Tibial artery (tissue), 4 donors: ENCODE results near the gene HOXA3.

ENCODE experiments used
- DNase-seq, 2 donors: peaks; one replicate each; pipeline ENCODE4 v3.0.0-alpha.2; 2019
- H3K27ac ChIP-seq, 2 donors: fragments of 200-600 bp; sonication (generic) in 1 of 2; 1 replicate in 1 of 2; 2 replicates in 1 of 2; pipeline ENCODE4 v1.5.1; 2018 to 2019; ENCODE audit warnings: mild to moderate bottlenecking in 1 of 2
- H3K27me3 ChIP-seq, 2 donors: fragments of 200-600 bp; sonication (generic) in 1 of 2; one replicate each; pipeline versions ENCODE4 v1.5.1 to v1.6.0; 2016 to 2019
- H3K36me3 ChIP-seq, 3 donors: fragments of 200-600 bp; sonication (generic) in 2 of 3; one replicate each; pipeline ENCODE4 v1.5.1; 2016 to 2019; ENCODE audit warnings: mild to moderate bottlenecking in 2 of 3
- H3K4me1 ChIP-seq, 4 donors: fragments of 200-600 bp; sonication (generic) in 2 of 4; 1 replicate in 3 of 4; 2 replicates in 1 of 4; pipeline ENCODE4 v1.5.1; 2016 to 2019
- H3K4me3 ChIP-seq, 2 donors: fragments of 200-600 bp; sonication (generic) in 1 of 2; 1 replicate in 1 of 2; 2 replicates in 1 of 2; pipeline ENCODE4 v1.5.1; 2018 to 2019; ENCODE audit warnings: mild to moderate bottlenecking in 2 of 2
- H3K9me3 ChIP-seq, 3 donors: fragments of 200-600 bp; sonication (generic) in 1 of 3; one replicate each; pipeline ENCODE4 v1.5.1; 2016 to 2019
- intact Hi-C: fragments of 100-400 bp; cut with DNase I; formaldehyde crosslinking; loops from one replicate; pipeline ENCODE4 v1.15.0; 2023; ENCODE audit warnings: low total_unique reads
- TF ChIP-seq, protein P1 (sequence below), 2 experiments: fragments of 200-600 bp in 1 of 2; fragments of 450-650 bp in 1 of 2; IDR thresholded peaks; one replicate each; pipeline ENCODE4 v1.5.1; 2017 to 2019; ENCODE audit warnings: antibody characterized with exemption in 2 of 2, mild to moderate bottlenecking in 1 of 2, moderate library complexity in 1 of 2

HOXA3 gene

DNA sequence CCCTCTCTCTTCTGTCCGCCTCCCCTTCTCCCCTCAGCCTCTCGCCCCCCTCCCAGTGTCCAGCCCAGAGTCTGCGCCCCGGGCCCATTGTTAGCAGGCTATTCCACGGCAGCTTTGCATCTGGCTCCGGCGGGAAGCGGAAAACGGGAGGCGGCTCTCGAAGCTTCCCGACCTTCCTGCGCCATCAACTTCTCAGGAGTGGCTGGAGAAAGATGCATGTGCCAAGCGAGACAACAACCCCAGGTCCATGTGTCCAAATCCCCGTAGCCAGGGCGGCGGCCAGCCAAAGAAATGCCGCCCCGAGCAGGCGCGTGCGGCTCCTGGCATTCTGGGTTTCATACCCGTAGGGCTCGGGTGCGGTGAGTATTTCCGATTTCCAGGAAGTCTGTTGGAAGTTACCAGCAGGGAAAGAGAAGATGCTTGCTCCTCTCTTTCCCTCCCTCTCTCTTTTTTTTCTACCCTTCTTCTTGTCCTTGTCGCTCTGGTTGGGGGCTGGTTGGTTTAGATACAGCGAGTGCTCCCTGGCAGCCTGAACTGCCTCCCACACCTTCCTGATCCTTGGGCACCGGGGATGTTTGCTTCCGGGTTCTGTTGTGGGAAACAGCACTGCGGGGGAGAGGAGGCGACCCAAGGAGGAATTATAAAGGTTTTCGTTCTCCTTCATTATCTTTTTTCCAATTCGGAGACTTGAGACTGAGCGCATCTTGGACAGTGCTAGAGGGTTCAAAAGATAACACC lies 48.7 kb downstream of the HOXA3 start:
- intact Hi-C loops = no loop called here
- Histone ChIP-seq H3K27me3 (no peaks in the 10 kb centered on the region), H3K36me3 (peaks cover 0 to 9% (median 0%) of the 10 kb centered on the region in 3 donors), H3K4me1 (peaks cover 0 to 17% (median 8%) of the 10 kb centered on the region in 4 donors), H3K4me3 (peak overlapping the region in 1 of 2 donors; percentile 8), H3K9me3 (no peaks in the 10 kb centered on the region), H3K27ac (no peak overlapping the region)
- TF ChIP-seq, protein P1, sequence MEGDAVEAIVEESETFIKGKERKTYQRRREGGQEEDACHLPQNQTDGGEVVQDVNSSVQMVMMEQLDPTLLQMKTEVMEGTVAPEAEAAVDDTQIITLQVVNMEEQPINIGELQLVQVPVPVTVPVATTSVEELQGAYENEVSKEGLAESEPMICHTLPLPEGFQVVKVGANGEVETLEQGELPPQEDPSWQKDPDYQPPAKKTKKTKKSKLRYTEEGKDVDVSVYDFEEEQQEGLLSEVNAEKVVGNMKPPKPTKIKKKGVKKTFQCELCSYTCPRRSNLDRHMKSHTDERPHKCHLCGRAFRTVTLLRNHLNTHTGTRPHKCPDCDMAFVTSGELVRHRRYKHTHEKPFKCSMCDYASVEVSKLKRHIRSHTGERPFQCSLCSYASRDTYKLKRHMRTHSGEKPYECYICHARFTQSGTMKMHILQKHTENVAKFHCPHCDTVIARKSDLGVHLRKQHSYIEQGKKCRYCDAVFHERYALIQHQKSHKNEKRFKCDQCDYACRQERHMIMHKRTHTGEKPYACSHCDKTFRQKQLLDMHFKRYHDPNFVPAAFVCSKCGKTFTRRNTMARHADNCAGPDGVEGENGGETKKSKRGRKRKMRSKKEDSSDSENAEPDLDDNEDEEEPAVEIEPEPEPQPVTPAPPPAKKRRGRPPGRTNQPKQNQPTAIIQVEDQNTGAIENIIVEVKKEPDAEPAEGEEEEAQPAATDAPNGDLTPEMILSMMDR (IDR thresholded peaks at IDR 0.05) = no peak
- no peak for DNase-seq

DNA sequence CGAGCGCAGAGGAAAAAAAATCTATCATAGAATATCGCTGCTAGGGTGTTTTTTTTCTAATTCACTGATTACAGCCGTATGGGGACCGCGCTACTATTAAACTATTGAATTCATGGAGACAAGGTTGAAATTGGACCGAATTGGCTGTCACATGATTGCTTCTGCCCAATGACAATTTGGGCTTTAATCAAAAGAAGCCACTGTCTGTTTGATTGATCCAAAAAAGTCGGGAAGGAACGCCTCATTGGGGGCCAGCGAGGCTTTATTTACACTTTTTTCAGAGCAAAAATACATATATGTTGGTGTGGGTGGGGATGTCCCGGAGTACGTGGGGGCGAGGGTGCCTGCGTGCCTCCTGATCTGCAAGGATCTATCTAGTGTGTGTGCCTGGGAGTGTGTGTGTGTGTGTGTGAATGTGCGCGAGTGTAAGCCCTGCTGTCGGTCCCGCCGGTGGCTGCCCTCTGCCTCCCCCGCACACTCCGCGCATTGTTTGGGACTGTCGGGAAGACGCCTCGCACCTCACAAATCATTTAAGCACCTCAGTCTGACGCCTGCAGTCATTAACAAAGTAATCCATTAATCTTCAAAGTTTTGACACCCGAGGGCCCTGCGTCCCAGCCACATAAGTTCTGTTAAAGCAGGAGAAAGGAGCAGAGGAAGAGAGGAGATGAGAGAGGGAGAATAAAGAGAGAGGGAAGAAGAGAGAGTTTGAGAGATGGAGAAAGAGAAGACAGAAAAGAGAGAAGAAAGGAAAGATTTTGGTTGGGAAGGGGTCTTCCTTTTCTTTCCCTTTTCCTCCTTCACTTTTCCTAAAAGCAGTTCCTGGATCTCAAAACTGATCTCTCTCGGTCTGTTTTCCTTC lies 49.6 kb downstream of the HOXA3 start, which contains the start of gene HOXA2:
Gene HOXA2, minus strand, starts transcription at position 103 of the 862 bp plus-strand sequence. CDS start 183 bp downstream, outside the sequence.
- intact Hi-C loops = no loop called here
- H3K27me3 ChIP-seq = no peaks in the 10 kb centered on the region
- DNase-seq = no peak
- no peaks in the 10 kb centered on the region for H3K9me3 ChIP-seq
- H3K27ac ChIP-seq = no peak within 1 kb of the TSS
- peaks cover 0 to 26% (median 15%) of the 10 kb centered on the region in 4 donors for H3K4me1 ChIP-seq
- TF ChIP-seq, protein P1 (IDR thresholded peaks at IDR 0.05) = no peak
- H3K4me3 ChIP-seq = peak within 1 kb of the TSS in 1 of 2 donors; percentile 19
- H3K36me3 ChIP-seq = peaks cover 0 to 2% (median 0%) of the 10 kb centered on the region in 3 donors

DNA sequence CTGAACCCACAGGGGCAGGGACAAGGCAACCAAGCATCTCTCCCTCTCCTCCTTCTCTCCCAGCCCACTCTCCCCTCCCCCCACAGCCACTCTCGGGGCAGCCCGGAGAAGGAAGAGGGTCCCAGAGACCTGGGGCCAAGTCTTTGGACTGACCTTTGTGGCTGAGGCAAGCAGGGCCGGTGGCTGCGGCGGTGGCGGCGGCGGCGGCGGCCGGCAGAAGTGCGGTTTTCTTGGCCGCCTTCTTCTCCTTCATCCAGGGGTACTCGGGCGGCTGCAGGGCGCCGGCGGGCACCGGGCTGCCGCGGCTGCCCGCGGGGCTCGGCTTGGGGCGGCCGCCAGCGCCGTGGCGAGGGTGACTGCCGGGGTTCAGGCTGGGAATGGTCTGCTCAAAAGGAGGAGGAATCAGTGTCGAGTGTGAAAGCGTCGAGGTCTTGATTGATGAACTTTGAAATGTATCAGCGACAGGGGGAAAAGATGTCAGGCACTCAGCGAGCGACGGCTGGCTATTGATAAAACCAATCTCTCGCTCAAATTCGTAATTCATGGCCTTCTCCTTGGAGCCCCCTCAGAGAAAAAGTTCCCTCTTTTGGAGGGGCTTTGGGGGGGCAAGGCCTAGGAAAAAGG lies 50.3 kb downstream of the HOXA3 start:
- TF ChIP-seq, protein P1 (IDR thresholded peaks at IDR 0.05) = no peak
- DNase-seq = no peak
- intact Hi-C loops = no loop called here
- H3K4me1 ChIP-seq = peaks cover 0 to 33% (median 22%) of the 10 kb centered on the region in 4 donors
- H3K4me3 ChIP-seq = peak overlapping the region in 1 of 2 donors; percentile 19
- H3K27me3 ChIP-seq = no peaks in the 10 kb centered on the region
- H3K27ac ChIP-seq = no peak overlapping the region
- H3K36me3 ChIP-seq = no peaks in the 10 kb centered on the region
- no peaks in the 10 kb centered on the region for H3K9me3 ChIP-seq

DNA sequence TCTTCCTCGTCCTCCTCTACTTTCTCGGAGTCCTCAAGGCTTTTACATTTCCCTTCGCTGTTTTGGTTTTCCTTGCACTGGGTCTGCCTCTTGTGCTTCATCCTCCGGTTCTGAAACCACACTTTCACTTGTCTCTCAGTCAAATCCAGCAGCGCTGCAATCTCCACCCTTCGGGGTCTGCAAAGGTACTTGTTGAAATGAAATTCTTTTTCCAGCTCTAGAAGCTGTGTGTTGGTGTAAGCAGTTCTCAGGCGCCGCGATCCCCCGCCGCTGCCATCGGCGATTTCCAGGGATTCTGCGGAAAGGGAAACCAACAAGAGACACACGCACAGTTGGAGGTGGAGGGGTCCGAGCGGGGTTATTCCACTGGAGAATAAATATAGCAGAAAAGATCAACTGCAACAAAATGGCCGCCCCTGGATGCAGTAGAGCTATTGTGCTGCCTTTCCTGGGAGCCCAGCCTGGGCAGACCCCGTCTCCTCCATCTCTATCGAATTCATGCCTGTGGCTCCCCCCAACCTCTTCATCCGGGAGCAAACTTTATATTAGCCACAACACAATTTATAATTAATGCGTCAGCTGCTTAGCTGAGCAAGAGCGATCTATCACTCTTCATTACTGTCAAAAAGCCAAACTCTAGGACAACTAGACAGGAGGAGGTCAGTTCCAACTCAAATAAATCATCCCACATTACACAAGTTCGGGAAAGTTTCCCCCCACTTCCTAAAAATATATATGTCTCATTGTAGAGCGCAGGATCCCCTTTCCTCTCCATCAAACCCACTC lies 51.0 kb downstream of the HOXA3 start:
- Histone ChIP-seq H3K4me3 (peak overlapping the region in 1 of 2 donors; percentile 19), H3K27ac (no peak overlapping the region)
- intact Hi-C loops = no loop called here

More for the DNA sequence above, 51.0 kb downstream of the HOXA3 start:
- H3K9me3 ChIP-seq = no peaks in the 10 kb centered on the region
- no peaks in the 10 kb centered on the region for H3K27me3 ChIP-seq
- DNase-seq = no peak
- TF ChIP-seq, protein P1 (IDR thresholded peaks at IDR 0.05) = no peak
- H3K4me1 ChIP-seq = peaks cover 0 to 34% (median 22%) of the 10 kb centered on the region in 4 donors
- H3K36me3 ChIP-seq = no peaks in the 10 kb centered on the region
